HG03457 (cell line): ENCODE results near the gene PBX3.

Source experiments
- ATAC-seq: cut with Tn5 transposase; IDR thresholded peaks from one replicate; pipeline ENCODE4 v1.9.1; 2021; ENCODE audit warnings: moderate number of reproducible peaks; ENCODE audit not compliant: unreplicated experiment

PBX3 gene

GRCh38 chr9:126015424-126015823 is 268.3 kb downstream of the PBX3 start:
- ATAC-seq, result no peak

GRCh38 chr9:126016579-126017290 is 269.6 kb downstream of the PBX3 start:
- no peak for ATAC-seq
